HFFc6 (cell line): ENCODE results near the gene ZNF506. TPM values are rescaled to one million over a fixed set of nuclear protein-coding genes. Genes with fewer than 3 reads are reported as not detected.
"Not testable (repeated sequence)": the region's sequence is repeated elsewhere in the genome, so short reads cannot be mapped to it uniquely, and the experiment has no call there.

Source experiments
- DNase-seq: peaks from one replicate; pipeline ENCODE4 v3.0.0-alpha.2; 2018
- H3K27ac Mint-ChIP-seq: 2 replicates; pipeline ENCODE4 v1.8.0; 2020; ENCODE audit warnings: mild to moderate bottlenecking, mixed read lengths
- H3K27me3 Mint-ChIP-seq: 2 replicates; pipeline ENCODE4 v1.8.0; 2021; ENCODE audit warnings: mild to moderate bottlenecking, moderate library complexity, mixed read lengths; ENCODE audit not compliant: insufficient read depth
- H3K36me3 Mint-ChIP-seq: 2 replicates; pipeline ENCODE4 v1.8.0; 2021; ENCODE audit warnings: low read depth, mixed read lengths
- H3K4me1 Mint-ChIP-seq: 2 replicates; pipeline ENCODE4 v1.8.0; 2020; ENCODE audit warnings: low read depth, mixed read lengths
- H3K4me3 Mint-ChIP-seq: 2 replicates; pipeline ENCODE4 v1.8.0; 2020; ENCODE audit warnings: mild to moderate bottlenecking, moderate library complexity, mixed read lengths
- H3K9me3 Mint-ChIP-seq: 2 replicates; pipeline ENCODE4 v1.8.0; 2020; ENCODE audit warnings: mild to moderate bottlenecking, mixed read lengths
- CTCF ChIP-seq: fragments of 200-600 bp; sonication (generic); IDR thresholded peaks from 2 replicates; pipeline ENCODE4 v1.5.0; 2021; ENCODE audit warnings: antibody characterized with exemption, mild to moderate bottlenecking
- total RNA-seq, 6 experiments: library from RNA; stranded (reverse); fragmentation: NEBNext Ultra II Directional; extraction: Animal tissue kit (Norgen Biotek cat#: 25700); gene quantifications; 2 replicates in 1 of 6; 3 replicates in 5 of 6; pipeline ENCODE4 v1.2.3, GENCODE V29; 2021

The ZNF506 gene
- total RNA-seq, 6 experiments from 2014 or later: 0.50 to 5.4 (median 4.5) TPM

GRCh38 chr19:19788015-19788414, 33.5 kb downstream of the ZNF506 start:
- H3K36me3 Mint-ChIP-seq: peaks cover 72% of the 10 kb centered on the region
- H3K4me3 Mint-ChIP-seq: no peak overlapping the region

GRCh38 chr19:19785476-19785875, 36.1 kb downstream of the ZNF506 start:
- not testable (repeated sequence) for H3K27ac Mint-ChIP-seq, DNase-seq, H3K4me3 Mint-ChIP-seq, H3K27me3 Mint-ChIP-seq, H3K4me1 Mint-ChIP-seq
- Mint-ChIP-seq H3K36me3 (peaks cover 82% of the 10 kb centered on the region), H3K9me3 (peaks cover 43% of the 10 kb centered on the region)

More at GRCh38 chr19:19788015-19788414, 33.5 kb downstream of the ZNF506 start:
- Mint-ChIP-seq H3K27ac (no peak overlapping the region), H3K27me3 (0 out of 2 replicates have a peak, but pooled peaks cover 2% of the 10 kb centered on the region), H3K4me1 (no peaks in the 10 kb centered on the region), H3K9me3 (peaks cover 32% of the 10 kb centered on the region)
- no peak for TF ChIP-seq CTCF
- no peak for DNase-seq

GRCh38 chr19:19782783-19783182, 38.8 kb downstream of the ZNF506 start:
- no peak overlapping the region for H3K4me3 Mint-ChIP-seq
- H3K27me3 Mint-ChIP-seq: no peaks in the 10 kb centered on the region; the same call in 1 of the 2 replicates
- H3K36me3 Mint-ChIP-seq: peaks cover 85% of the 10 kb centered on the region
- H3K27ac Mint-ChIP-seq: no peak overlapping the region
- DNase-seq: no peak
- no peak for TF ChIP-seq CTCF
- H3K4me1 Mint-ChIP-seq: peaks cover 9% of the 10 kb centered on the region
- H3K9me3 Mint-ChIP-seq: peaks cover 53% of the 10 kb centered on the region

- peaks cover 86% of the 10 kb centered on the region for H3K36me3 Mint-ChIP-seq
These were observed 39.8 kb downstream of the ZNF506 start for GRCh38 chr19:19781791-19782190.

GRCh38 chr19:19778666-19779065, 42.9 kb downstream of the ZNF506 start:
- no peak for TF ChIP-seq CTCF
- Mint-ChIP-seq H3K4me3 (peak overlapping the region; percentile 99), H3K4me1 (peaks cover 19% of the 10 kb centered on the region), H3K9me3 (peaks cover 37% of the 10 kb centered on the region), H3K27ac (no peak overlapping the region), H3K27me3 (peaks cover 1% of the 10 kb centered on the region; the same call in 1 of the 2 replicates), H3K36me3 (peaks cover 68% of the 10 kb centered on the region)
- no peak for DNase-seq

More at GRCh38 chr19:19781791-19782190, 39.8 kb downstream of the ZNF506 start:
- not testable (repeated sequence) for H3K27me3 Mint-ChIP-seq, H3K27ac Mint-ChIP-seq, H3K4me3 Mint-ChIP-seq, DNase-seq
- Mint-ChIP-seq H3K4me1 (peaks cover 19% of the 10 kb centered on the region), H3K9me3 (peaks cover 47% of the 10 kb centered on the region)

- peaks cover 64% of the 10 kb centered on the region for H3K36me3 Mint-ChIP-seq
- TF ChIP-seq CTCF: peak; percentile 45; the same call in 1 of the 2 replicates
- no peak for DNase-seq
- H3K9me3 Mint-ChIP-seq: peaks cover 34% of the 10 kb centered on the region
- H3K27ac Mint-ChIP-seq: peak overlapping the region; percentile 90; the same call in 1 of the 2 replicates
- peaks cover 19% of the 10 kb centered on the region for H3K4me1 Mint-ChIP-seq
- peaks cover 1% of the 10 kb centered on the region; the same call in 1 of the 2 replicates for H3K27me3 Mint-ChIP-seq
- H3K4me3 Mint-ChIP-seq: peak overlapping the region; percentile 99
These were observed 43.9 kb downstream of the ZNF506 start for GRCh38 chr19:19777692-19778091.
